OCI-LY3 (cell line): Measurements from ENCODE around the gene SMG1.

Experiments used
- H2AFZ ChIP-seq: fragments of 200-600, 300-600 bp; shearing (Covaris generic); 2 replicates; pipeline ENCODE4 v1.6.0; 2014; ENCODE audit warnings: antibody characterized with exemption, low read depth, low read length
- H3K27ac ChIP-seq: fragments of 200-600, 300-600 bp; sonication (generic); 2 replicates; pipeline ENCODE4 v1.5.1; 2014; ENCODE audit warnings: mild to moderate bottlenecking, low read length, moderate library complexity, mixed read lengths
- H3K27me3 ChIP-seq: fragments of 200-600, 300-600 bp; sonication (generic); 2 replicates; pipeline ENCODE4 v1.6.1; 2014; ENCODE audit warnings: low read depth, low read length, mixed read lengths
- H3K36me3 ChIP-seq: fragments of 200-600, 300-600 bp; sonication (generic); replicated peaks from 2 replicates; pipeline ENCODE3; 2014; ENCODE audit warnings: low read depth, low read length, mixed read lengths
- H3K4me1 ChIP-seq: fragments of 300-600, 200-600 bp; sonication (generic); 2 replicates; pipeline ENCODE4 v1.6.1; 2014; ENCODE audit warnings: low read length, mixed read lengths
- H3K4me2 ChIP-seq: fragments of 200-600, 300-600 bp; sonication (generic); 2 replicates; pipeline ENCODE4 v1.6.1; 2014; ENCODE audit warnings: low read length, mixed read lengths
- H3K4me3 ChIP-seq: fragments of 300-600, 200-600 bp; sonication (generic); 2 replicates; pipeline ENCODE4 v1.5.1; 2014; ENCODE audit warnings: antibody characterized with exemption, mild to moderate bottlenecking, low read length, moderate library complexity
- H3K79me2 ChIP-seq: fragments of 300-600, 200-600 bp; shearing (Covaris generic); 2 replicates; pipeline ENCODE4 v1.6.1; 2014; ENCODE audit warnings: mild to moderate bottlenecking, low read length, mixed read lengths
- H3K9ac ChIP-seq: fragments of 300-600, 200-600 bp; shearing (Covaris generic); 2 replicates; pipeline ENCODE4 v1.6.0; 2014; ENCODE audit warnings: mild to moderate bottlenecking, low read length, moderate library complexity
- H3K9me3 ChIP-seq: fragments of 200-600, 300-600 bp; shearing (Covaris generic); 2 replicates; pipeline ENCODE4 v1.6.1; 2014; ENCODE audit warnings: low read length, mixed read lengths; ENCODE audit not compliant: insufficient read depth
- H4K20me1 ChIP-seq: fragments of 200-600, 300-600 bp; sonication (generic); 2 replicates; pipeline ENCODE4 v1.6.1; 2016; ENCODE audit warnings: low read length, mixed read lengths; ENCODE audit not compliant: insufficient read depth
- CTCF ChIP-seq: fragments of 200-600, 300-600 bp; sonication (generic); IDR thresholded peaks from 2 replicates; pipeline ENCODE4 v1.5.1; 2014; ENCODE audit warnings: antibody characterized with exemption, low read length, low read depth
- EZH2phosphoT487 ChIP-seq: fragments of 200-600 bp; shearing (Covaris generic); IDR thresholded peaks from 2 replicates; pipeline ENCODE4 v1.6.1; 2018; ENCODE audit warnings: antibody characterized with exemption, mixed run types, low read depth

Gene SMG1

GRCh38 chr16:18842565-18842964, 83.6 kb downstream of the SMG1 start:
- Histone ChIP-seq H3K9ac (no peak overlapping the region), H3K4me2 (no peak overlapping the region), H3K27me3 (no peaks in the 10 kb centered on the region), H4K20me1 (no peaks in the 10 kb centered on the region; the same call in 1 of the 2 replicates), H2AFZ (no peak overlapping the region), H3K9me3 (no peaks in the 10 kb centered on the region), H3K4me1 (no peaks in the 10 kb centered on the region), H3K79me2 (peaks cover 14% of the 10 kb centered on the region; the same call in 1 of the 2 replicates), H3K4me3 (no peak overlapping the region), H3K27ac (no peak overlapping the region), H3K36me3 (peaks cover 72% of the 10 kb centered on the region)
- no peak for TF ChIP-seq CTCF
- no peak for TF ChIP-seq EZH2phosphoT487

- Histone ChIP-seq H3K36me3 (peaks cover 73% of the 10 kb centered on the region), H3K4me3 (no peak overlapping the region), H3K27me3 (no peaks in the 10 kb centered on the region), H3K27ac (no peak overlapping the region), H3K79me2 (peaks cover 14% of the 10 kb centered on the region; the same call in 1 of the 2 replicates), H3K9ac (no peak overlapping the region), H2AFZ (no peak overlapping the region), H3K4me1 (no peaks in the 10 kb centered on the region), H4K20me1 (no peaks in the 10 kb centered on the region; the same call in 1 of the 2 replicates), H3K9me3 (no peaks in the 10 kb centered on the region), H3K4me2 (no peak overlapping the region)
- TF ChIP-seq CTCF (no peak), EZH2phosphoT487 (no peak)
Observed at GRCh38 chr16:18841833-18842525, 84.2 kb downstream of the SMG1 start.

GRCh38 chr16:18839555-18839954, 86.7 kb downstream of the SMG1 start:
- H3K27ac ChIP-seq: no peak overlapping the region
- H3K4me1 ChIP-seq: no peaks in the 10 kb centered on the region
- peaks cover 11% of the 10 kb centered on the region; the same call in 1 of the 2 replicates for H3K79me2 ChIP-seq
- TF ChIP-seq CTCF (no peak), EZH2phosphoT487 (no peak)
- H2AFZ ChIP-seq: no peak overlapping the region
- H3K9me3 ChIP-seq: no peaks in the 10 kb centered on the region
- no peak overlapping the region for H3K4me2 ChIP-seq
- H3K9ac ChIP-seq: no peak overlapping the region
- no peaks in the 10 kb centered on the region; the same call in 1 of the 2 replicates for H4K20me1 ChIP-seq
- peaks cover 73% of the 10 kb centered on the region for H3K36me3 ChIP-seq
- H3K4me3 ChIP-seq: no peak overlapping the region
- no peaks in the 10 kb centered on the region for H3K27me3 ChIP-seq

- Histone ChIP-seq H3K9ac (no peak overlapping the region), H3K36me3 (peaks cover 78% of the 10 kb centered on the region), H3K79me2 (0 out of 2 replicates have a peak, but pooled peaks cover under 1% of the 10 kb centered on the region), H3K27me3 (no peaks in the 10 kb centered on the region), H3K4me3 (no peak overlapping the region), H3K4me1 (no peaks in the 10 kb centered on the region), H3K9me3 (no peaks in the 10 kb centered on the region), H3K27ac (no peak overlapping the region), H3K4me2 (no peak overlapping the region), H2AFZ (no peak overlapping the region), H4K20me1 (no peaks in the 10 kb centered on the region)
- TF ChIP-seq CTCF (no peak), EZH2phosphoT487 (no peak)
Observed at GRCh38 chr16:18836702-18837101, 89.5 kb downstream of the SMG1 start.
